ENCODE results near the gene TBCA. TPM values are rescaled to one million over a fixed set of nuclear protein-coding genes. Genes with fewer than 3 reads are reported as not detected.

TBCA gene
- total and polyA plus RNA-seq, 9 of the 15 experiments (the other 6 are each of a cell fraction or from before 2014, with no cell fraction given): 164 to 661 (median 334) TPM

DNA sequence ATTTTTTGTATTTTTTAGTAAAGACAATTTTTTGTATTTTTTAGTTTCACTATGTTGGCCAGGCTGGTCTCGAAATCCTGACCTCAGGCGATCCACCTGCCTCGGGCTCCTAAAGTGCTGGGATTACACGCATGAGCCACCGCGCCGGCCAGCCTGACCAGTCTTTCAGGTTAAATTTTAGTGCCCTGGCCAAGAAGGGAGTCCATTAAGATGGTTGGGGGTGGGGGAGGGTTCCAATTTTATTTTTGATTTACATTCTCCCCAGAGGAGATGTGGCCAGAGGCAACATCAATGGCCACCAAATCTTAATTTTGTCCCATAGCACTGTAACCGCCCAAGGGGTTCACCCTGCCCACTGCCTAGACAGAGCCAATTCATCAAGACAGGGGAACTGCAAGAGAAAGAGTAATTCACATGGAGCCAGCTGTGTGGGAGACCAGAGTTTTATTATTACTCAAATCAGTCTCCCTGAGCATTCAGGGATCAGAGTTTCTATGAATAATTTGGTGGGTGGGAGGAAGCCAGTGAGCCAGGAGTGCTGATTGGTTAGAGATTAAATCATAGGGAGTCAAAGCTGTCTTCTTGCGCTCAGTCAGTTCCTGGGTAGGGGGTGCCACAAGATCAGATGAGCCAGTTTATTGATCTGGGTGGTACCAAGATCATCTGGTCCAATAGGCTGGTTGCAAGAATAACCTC lies 24.7 kb downstream of the TBCA start:
- Histone ChIP-seq H3K4me2 (ENCODE audit: insufficient read depth, low read length) (no peak overlapping the region), H3K27ac (ENCODE audit: extremely low read depth, low read depth, low read length) (no peak overlapping the region), H3K79me2 (ENCODE audit: control insufficient read depth, insufficient read depth, low read length) (peaks cover 96% of the 10 kb centered on the region), H3K27me3 (ENCODE audit: control insufficient read depth in 2 of 2, insufficient read depth in 2 of 2, low read length in 2 of 2) (no peaks in the 10 kb centered on the region), H3K9me3 (replicated peaks; ENCODE audit: control insufficient read depth, insufficient read depth, low read depth, low read length) (no peaks in the 10 kb centered on the region), H2AFZ (ENCODE audit: low read depth, low read length) (no peak overlapping the region), H3K9me1 (ENCODE audit: control insufficient read depth, insufficient read depth, low read length) (no peaks in the 10 kb centered on the region), H3K4me3 (no peak overlapping the region), H3K9ac (ENCODE audit: insufficient read depth in 1 of 2, low read depth in 2 of 2, low read length in 2 of 2) (no peak overlapping the region), H4K20me1 (replicated peaks; ENCODE audit: control insufficient read depth, insufficient read depth, low read length) (no peaks in the 10 kb centered on the region), H3K4me1 (replicated peaks in 1 of 2; ENCODE audit: control insufficient read depth in 2 of 2, insufficient read depth in 2 of 2, low read length in 2 of 2) (peaks cover 11 to 13% of the 10 kb centered on the region in 2 experiments; a peak in 4 of 5 replicates), H3K36me3 (ENCODE audit: control insufficient read depth, insufficient read depth, low read length) (peaks cover 8% of the 10 kb centered on the region; the same call in 1 of the 3 replicates)
- POLR2A ChIA-PET: interaction anchor here (1.0 kb wide), 1 partner anchor 14 kb away, joined by 4 read pairs; no protein-coding TSS in a partner anchor
- in situ Hi-C loops (cut with MboI) (no loop called here), intact Hi-C loops (cut with micrococcal nuclease) (no loop called here)
- BruUV-seq (replicated peaks): no TSS peak
- CTCF ChIA-PET (ENCODE audit: low intra/inter-chr PET ratio): no interaction called here
- ATAC-seq (no peak), FAIRE-seq (no peak), DNase-seq (ENCODE audit: extremely low read depth in 1 of 4, low spot score in 3 of 4) (no peak)
- 87% methylated on average over 9 of the region's 9 CpGs for WGBS (ENCODE audit: insufficient coverage, low coverage, missing lambda C conversion rate)
- TF ChIP-seq SMAD3 (CRISPR knock-in tag; conservative IDR thresholded peaks at IDR 0.05) (no peak), NFYB (IDR thresholded peaks at IDR 0.05; ENCODE audit: extremely low read depth, insufficient read length) (peak; percentile 37), RFX7 (CRISPR knock-in tag; IDR thresholded peaks at IDR 0.05) (no peak), RUNX1 (IDR thresholded peaks at IDR 0.05; ENCODE audit: low read depth) (no peak), FOXK2 (conservative IDR thresholded peaks at IDR 0.05 in 1 of 2, IDR thresholded peaks at IDR 0.05 in 1 of 2; ENCODE audit: low read depth in 2 of 2) (no peak), ARID1B (IDR thresholded peaks at IDR 0.05) (no peak), MYBL2 (IDR thresholded peaks at IDR 0.05; ENCODE audit: low read depth) (no peak), MYBL2 (CRISPR knock-in tag; IDR thresholded peaks at IDR 0.05; ENCODE audit: borderline replicate concordance) (no peak)
- TF ChIP-seq, protein P1, sequence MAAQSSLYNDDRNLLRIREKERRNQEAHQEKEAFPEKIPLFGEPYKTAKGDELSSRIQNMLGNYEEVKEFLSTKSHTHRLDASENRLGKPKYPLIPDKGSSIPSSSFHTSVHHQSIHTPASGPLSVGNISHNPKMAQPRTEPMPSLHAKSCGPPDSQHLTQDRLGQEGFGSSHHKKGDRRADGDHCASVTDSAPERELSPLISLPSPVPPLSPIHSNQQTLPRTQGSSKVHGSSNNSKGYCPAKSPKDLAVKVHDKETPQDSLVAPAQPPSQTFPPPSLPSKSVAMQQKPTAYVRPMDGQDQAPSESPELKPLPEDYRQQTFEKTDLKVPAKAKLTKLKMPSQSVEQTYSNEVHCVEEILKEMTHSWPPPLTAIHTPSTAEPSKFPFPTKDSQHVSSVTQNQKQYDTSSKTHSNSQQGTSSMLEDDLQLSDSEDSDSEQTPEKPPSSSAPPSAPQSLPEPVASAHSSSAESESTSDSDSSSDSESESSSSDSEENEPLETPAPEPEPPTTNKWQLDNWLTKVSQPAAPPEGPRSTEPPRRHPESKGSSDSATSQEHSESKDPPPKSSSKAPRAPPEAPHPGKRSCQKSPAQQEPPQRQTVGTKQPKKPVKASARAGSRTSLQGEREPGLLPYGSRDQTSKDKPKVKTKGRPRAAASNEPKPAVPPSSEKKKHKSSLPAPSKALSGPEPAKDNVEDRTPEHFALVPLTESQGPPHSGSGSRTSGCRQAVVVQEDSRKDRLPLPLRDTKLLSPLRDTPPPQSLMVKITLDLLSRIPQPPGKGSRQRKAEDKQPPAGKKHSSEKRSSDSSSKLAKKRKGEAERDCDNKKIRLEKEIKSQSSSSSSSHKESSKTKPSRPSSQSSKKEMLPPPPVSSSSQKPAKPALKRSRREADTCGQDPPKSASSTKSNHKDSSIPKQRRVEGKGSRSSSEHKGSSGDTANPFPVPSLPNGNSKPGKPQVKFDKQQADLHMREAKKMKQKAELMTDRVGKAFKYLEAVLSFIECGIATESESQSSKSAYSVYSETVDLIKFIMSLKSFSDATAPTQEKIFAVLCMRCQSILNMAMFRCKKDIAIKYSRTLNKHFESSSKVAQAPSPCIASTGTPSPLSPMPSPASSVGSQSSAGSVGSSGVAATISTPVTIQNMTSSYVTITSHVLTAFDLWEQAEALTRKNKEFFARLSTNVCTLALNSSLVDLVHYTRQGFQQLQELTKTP (IDR thresholded peaks at IDR 0.05; ENCODE audit: low read depth in 1 of 2, partially characterized antibody in 2 of 2): no peak
